Stimulated activated CD8-positive, alpha-beta memory T cell treated with anti-CD3 and anti-CD28 coated beads, Interleukin-4, amount 100 ng/mL, for 24 hours (primary cell): ENCODE data around the gene CCDC85B.
"Not testable (repeated sequence)": the region's sequence is repeated elsewhere in the genome, so short reads cannot be mapped to it uniquely, and the experiment has no call there.

Source experiments
- DNase-seq: peaks from one replicate; pipeline ENCODE4 v3.0.0-alpha.2; 2020; ENCODE audit warnings: low read depth

CCDC85B gene

DNA sequence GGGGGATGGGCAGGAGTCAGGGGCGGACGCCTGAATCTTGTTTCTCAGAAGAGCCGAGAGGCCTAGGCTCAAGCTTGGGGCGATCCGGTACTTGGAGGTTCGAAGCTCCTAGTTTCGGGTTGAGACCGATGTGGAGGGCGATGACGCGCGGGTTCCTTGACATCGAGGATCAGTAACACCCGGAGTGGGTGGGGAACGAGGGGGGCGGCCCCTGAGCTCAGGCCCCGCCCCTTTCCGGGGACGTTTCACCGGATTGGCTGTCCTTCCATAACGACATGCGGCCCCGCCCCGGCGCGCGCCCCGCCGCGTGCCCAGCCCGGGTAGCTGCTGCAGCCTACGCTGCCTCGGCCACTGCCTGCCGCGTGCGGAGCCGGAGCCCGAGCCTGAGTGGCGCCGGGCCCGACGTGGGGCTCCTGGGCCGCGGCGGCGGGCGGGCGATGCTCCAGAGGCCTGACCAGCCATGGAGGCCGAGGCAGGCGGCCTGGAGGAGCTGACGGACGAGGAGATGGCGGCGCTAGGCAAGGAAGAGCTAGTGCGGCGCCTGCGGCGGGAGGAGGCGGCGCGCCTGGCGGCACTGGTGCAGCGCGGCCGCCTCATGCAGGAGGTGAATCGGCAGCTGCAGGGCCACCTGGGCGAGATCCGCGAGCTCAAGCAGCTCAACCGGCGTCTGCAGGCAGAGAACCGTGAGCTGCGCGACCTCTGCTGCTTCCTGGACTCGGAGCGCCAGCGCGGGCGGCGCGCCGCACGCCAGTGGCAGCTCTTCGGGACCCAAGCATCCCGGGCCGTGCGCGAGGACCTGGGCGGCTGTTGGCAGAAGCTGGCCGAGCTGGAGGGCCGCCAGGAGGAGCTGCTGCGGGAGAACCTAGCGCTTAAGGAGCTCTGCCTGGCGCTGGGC, at the start of gene CCDC85B:
TSS of gene CCDC85B (plus strand) at position 350 of the 895 bp plus-strand sequence. CDS start at position 461, 111 bp downstream.
- DNase-seq = peak; percentile 97

DNA sequence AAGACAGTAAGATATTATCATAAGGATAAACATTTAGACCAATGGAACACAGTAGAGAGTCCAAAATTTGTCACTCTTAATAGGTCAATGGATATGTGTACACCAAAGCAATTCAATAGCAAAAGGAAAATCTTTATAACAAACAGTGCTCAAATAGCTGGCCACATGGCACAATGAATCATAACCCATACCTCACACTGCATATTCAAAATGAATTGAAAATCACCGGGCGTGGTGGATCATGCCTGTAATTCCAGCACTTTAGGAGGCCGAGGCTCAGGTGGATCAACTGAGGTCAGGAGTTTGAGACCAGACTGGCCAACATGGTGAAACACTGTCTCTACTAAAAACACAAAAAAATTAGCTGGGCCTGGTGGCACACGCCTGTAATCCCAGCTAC, 48.3 kb upstream of the CCDC85B start:
- no peak for DNase-seq

DNA sequence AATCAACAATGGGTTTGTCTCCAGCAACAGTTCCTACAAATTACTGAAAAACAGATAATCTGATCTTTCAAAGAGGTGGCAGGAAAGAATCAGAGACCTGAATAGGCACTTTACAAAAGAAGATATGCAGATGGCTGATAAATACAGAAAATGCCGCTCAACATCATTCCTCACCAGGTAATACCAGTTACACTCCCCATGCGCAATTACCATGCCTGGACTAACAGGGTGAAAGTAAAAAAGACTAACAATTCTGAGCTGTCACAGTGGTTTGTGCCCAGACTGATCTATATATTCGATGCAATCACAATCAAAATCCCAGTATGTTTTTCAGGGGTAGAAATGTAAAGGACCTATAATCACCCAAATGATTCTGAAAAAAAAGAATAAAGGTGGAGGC, 46.7 kb upstream of the CCDC85B start:
- DNase-seq = no peak

DNA sequence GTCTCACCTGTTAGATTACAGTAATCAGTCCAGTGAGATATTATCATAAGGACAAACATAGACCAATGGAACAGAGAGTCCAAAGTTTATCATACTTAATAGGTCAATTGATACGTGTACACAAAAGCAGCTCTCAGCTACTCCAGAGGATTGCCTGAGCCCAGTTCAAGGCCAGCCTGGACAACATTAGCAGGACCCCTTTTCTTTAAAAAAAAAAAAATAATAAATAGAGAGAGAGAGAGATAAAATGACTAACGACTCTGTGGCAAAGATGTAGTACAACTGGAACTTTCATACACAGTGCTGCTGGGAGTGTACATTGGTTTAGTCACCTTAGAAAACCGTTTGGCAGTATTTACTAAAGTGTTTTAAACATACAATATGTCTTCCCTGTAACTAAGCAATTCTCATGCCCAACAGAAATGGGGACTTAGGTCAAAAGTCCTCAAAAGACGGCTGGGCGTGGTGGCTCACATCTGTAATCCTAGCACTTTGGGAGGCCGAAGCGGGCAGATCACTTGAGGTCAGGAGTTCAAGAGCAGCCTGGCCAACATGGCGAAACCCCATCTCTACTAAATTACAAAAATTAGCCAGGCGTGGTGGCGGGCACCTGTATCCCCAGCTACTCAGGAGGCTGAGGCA, 46.1 kb upstream of the CCDC85B start:
- DNase-seq = no peak

DNA sequence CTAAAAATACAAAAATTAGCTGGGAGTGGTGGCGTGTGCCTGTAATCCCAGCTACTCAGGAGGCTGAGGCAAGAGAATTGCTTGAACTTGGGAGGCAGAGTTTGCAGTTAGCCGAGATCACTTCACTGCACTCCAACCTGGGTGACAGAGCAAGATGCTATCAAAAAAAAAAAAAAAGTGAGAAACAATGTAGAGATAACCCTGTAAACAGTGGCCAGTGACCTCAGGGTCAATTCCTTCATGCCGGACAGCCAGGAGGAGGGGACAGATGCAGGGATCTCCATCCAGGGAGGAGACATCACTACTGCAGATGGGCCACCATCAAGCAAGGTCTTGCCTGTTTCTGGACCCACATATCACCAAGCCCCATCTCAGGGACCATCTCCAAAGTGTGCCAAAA, 42.7 kb upstream of the CCDC85B start:
- no peak for DNase-seq

DNA sequence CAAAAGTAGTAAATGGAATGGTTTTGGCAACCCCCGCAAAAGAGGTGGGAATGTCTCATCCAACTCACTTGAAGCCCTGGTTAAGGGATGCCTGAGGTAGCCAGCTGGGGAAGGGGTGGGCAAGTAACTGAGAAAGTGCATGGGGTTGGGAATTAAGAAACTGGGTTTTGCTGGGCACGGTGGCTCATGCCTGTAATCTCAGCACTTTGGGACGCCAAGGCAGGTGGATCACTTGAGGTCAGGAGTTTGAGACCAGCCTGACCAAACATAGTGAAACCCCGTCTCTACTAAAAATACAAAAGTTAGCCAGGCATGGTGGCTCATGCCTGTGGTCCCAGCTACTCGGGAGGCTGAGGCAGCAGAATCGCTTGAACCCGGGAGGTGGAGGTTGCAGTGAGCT, 41.8 kb upstream of the CCDC85B start:
- not testable (repeated sequence) for DNase-seq

DNA sequence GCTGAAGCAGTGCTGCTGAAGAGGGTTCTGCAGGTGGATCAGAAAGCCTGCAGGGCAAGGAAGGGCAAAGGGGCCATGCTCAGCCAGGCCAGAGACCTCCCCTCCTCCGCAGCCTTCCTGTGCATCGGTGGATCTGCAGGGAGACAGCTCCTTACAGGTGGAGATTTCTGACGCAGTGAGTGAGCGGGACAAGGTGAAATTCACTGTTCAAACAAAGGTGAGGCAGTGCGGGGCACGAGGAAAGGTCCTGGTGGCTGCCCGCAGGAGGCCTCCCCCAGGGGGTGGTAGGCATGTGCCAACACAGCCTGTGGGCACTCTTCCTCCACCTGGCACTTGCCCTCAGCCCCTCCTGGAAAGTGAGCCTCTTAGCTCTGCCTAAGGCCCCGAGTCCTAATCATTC, 41.1 kb upstream of the CCDC85B start:
- DNase-seq = no peak

DNA sequence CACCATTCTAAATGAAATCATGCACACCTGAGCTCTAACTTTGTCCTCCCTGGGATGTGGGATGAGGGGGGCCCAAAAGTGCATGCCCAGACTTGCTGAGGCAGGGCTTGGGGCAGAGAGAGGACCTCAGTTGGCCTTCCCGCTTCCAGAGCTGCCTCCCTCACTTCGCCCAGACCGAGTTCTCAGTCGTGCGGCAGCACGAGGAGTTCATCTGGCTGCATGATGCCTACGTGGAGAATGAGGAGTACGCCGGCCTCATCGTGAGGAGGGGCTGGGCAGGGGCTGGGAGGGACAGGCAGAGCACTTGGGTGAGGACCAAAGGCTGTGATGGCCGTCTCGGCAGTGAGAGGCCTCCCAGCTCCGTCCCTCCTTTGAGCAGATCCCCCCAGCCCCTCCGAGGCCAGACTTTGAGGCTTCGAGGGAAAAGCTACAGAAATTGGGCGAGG, 40.7 kb upstream of the CCDC85B start:
- no peak for DNase-seq

DNA sequence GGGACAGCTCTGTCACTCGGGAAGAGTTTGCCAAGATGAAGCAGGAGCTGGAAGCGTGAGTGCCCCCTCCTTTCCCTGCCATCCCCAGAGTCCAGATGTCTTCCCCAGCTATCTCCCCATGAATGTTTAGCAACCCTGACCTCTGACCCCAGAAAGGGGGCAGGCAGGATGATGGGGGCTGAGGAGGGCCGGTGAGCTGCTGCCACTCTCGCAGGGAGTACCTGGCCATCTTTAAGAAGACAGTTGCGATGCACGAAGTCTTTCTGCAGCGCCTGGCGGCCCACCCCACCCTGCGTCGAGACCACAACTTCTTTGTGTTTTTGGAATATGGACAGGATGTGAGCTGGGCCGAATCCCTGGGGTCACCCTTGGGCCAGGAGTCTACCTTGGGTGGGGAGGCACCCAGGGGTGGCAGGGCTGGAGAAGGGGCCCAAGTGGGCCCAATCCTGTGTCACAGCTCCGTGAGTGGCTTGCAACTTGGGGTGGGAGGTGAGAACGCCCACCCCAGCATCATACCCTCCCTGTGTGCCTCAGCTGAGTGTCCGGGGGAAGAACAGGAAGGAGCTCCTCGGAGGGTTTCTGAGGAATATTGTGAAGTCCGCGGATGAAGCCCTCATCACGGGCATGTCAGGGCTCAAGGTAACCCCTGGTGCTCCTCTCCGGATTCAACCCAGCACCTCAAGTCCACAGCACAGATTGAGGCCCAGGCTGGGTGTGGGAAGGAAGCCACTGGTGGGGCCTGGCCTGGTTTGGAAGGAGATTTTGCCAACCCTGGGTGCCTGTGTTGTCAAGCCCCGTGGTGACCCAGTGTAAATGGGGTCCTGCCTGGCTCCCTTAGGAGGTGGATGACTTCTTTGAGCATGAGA, 40.0 kb upstream of the CCDC85B start:
- DNase-seq = no peak

DNA sequence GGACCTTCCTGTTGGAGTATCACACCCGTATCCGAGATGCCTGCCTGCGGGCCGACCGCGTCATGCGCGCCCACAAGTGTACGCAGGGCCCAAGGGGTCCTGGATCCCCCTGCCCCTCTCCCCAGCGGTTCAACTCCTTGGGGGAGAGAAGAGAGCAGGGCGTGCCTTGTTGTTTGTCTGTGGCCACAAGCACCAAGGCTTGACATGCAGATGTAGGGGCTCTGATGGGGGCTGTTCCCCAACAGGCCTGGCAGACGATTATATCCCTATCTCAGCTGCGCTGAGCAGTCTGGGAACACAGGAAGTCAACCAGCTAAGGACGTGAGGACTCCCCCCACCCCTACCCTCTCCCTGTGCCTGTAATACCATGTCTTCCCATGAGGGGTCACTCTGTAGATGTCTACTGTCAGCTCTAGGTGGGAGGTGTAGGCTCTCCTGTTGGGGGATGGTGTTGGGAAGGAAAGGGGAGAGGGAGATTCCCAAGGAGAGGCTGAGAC, 39.3 kb upstream of the CCDC85B start:
- DNase-seq = no peak

DNA sequence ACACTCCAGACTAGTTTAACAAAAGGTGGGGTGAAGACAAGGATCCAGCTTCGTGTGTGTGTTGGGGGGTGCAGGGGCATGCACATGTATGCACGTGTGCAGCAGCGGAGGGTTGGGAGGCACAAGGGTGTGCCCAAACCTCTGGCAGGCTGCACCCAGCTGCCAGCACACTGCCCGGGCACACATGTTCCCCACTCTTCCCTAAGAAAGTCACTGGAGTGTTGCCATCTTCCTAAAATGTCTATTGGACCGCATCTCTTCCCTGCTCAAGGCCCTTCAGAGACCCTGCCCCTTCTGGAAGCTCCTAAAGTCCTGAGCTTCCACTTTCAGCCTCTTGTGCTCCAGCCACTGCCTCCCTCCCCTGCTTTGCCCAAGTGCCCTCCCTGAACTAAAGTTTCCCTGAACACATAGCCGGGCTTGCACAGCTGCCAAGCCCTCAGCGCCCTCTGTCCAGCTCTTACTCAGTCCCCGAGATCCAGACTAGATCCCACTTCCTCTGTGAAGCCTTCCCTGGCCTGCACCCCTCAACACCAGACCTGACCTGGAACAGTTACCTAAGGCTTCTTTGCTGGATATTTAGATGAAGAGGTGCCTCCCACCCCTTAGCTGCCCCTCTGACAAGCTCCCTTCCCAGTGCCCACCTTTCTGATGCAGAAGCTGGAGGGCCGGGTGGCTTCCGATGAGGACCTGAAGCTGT, 38.5 kb upstream of the CCDC85B start:
- no peak for DNase-seq

DNA sequence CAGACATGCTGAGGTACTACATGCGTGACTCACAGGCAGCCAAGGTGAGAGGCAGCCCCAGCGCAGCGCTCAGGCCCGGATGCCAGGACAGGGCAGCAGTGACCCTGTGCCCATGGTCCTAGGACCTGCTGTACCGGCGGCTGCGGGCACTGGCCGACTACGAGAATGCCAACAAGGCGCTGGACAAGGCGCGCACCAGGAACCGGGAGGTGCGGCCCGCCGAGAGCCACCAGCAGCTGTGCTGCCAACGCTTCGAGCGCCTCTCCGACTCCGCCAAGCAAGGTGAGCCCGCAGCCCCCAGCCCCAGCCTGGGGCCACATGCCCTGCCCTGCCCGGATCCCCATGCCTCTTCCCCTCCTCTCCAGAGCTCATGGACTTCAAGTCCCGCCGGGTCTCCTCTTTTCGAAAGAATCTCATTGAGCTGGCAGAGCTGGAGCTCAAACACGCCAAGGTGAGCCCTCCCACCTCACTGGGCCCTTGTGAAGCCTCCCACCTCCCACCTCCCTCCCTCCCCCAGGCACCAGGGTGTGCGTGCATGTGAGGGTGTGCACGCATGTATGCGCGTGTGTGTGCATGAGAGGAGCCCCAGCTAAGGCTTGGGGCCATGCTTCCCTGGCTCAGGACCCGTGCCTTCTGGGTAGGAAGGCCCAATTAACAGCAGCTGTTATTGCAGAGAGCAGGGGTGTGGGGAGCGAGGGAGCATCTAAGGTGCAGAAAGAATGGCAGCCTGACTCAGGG, 37.8 kb upstream of the CCDC85B start:
- DNase-seq = no peak

DNA sequence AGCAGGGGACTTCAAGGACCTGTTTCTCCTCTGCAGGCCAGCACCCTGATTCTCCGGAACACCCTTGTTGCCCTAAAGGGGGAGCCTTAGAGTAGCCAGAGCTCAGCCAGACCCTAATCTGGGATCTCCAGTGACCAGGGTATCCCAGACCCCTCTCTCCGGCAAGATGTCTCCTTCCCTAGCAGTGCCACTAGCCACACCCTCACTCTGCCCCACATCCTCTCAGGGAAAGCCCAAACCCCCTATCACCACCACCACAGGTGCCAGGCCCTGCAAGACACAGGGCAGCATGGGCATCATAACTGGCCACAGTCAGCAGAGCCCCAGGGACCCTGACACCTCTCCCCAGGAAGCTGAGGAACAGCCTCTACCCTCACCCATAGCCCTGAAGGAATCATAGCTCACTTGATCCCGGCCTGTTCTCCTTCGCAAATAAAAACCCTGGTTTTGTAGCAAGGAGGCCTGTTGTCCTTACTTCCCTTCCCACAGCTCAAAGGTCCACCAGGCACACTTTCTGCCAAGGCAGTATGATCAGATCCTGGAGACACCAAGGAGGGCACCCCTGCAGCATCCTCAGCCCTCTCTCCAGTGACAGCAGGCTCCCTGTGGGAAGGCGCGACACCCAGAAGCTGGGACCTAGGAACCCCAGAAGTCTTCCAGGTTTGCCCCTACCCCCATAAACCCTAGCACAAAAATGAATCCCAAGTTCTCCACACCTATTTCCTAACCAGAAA, 37.1 kb upstream of the CCDC85B start:
- no peak for DNase-seq

DNA sequence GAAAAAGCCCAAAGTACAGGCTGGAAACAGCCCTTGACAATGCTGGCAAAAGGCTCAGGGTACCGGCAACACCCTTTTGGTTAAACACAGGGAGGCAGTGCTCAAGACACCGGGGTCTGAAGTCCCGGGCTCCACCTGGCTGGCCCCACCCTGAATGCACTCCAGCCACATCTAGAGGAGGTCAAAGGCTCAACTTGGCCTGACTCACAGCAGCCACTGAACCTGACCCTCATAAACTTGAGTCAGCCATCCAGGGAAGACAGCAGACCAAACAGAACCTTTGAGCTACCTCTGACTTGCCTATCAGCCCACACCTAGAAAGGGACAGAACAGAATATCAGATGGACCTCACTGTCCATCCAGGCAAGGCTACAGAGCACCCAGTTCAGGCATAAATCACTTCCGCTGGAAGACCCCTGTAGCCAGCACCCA, 36.3 kb upstream of the CCDC85B start:
- DNase-seq = no peak

DNA sequence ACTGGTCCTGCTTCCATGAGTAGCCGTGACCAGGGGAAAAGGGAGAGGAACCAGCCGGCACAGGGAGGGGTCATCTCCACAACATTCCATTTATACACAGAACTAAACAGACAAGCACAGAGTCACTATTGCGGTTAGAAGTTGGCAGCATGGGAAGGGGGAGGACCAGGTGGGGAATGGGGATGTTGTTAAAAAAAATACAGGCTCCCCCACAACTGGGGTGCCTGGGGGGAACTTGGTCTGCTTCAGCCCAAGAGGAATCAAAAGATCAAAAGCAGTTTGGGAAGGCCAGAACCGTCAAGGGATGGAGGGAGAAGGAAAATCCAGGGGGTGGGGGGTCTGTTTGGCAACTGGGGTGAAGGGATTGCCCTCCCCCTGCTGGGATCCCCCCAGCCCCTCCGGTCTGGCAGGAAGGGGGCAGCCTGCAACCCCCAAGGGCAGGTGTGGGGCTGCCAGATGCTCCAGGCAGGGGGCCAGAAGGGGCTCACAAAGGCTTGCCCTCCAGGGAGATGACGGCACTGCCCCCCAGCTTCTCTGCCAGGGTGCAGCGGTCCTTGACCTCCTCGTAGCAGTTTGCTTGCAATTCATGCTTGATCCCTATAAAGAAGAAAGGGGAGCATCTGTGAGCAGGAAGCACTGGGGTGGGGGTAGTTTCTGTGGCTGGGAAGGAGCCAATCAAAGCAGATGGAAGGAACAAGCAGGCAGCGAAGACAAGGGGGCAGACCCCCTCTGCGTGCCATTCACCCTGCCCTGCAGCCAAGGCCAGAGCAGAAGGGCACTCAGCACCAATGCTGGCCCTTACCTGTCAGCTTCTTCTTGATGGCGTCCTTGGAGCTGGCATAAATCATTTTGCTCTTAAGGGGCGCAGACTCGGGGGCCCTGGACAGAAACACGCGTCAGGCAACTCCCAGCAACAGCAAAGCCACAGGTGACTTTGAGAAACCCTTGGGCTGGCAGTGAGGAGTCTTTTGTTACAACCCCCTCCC, 35.3 kb upstream of the CCDC85B start:
- no peak for DNase-seq

DNA sequence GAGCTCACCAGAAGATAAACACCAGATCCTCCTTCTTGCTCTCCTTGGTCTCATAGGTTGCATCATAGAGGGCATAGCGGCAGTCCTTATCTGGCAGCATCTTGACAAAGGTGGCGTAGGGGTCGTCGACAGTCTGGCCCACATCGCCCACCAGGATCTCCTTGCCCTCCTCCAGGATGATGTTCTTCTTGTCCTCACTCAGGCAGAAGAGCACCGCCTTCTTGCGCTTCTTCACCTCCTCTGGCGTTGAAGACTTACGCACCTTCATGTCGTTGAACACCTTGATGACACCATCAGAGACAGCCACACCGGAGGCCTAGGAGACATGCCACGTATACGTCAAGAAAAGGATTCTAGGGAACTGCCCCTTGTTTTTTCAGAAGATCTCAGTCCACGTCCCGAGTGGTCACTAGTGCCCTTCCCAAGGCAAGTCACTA, 34.5 kb upstream of the CCDC85B start:
- no peak for DNase-seq

DNA sequence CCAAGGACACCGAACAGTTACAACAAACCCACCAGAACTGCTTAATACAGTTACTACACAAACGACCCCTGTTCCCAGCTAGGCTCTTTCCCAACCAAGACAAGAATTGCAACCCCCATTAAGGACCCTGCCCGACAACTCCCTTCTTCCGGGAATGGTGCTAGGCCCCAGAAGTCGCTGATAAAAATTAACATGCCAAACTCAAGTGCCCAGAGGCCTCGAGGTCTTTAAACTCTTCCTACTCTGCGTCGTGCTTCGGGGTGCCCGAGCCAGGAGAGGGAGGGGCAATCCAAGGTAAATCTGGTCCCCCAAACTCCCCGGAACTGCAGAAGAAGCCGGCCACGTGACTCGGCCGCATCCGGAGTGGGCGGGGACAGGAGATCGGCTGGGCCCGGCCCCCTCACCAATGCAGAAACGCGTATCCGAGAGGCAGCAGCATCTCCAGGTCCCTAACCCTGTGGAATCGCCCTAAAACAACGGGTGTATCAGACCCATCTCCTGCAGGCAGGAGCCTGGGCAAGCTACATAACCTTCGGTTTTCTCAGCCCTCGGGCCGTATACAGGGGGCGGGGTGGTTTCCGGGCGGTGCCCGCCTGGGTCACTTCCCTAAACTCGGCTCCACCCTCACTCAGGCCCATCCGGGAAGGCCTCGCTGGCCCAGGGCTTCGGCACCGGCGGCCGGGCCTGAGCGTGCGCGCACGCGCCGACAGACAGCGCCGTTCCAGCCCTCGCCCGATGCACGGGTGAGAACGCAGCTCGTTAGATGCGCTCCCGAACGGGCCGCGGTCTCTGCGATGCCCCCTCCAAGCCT, 33.6 kb upstream of the CCDC85B start:
- peak; percentile 80 for DNase-seq

DNA sequence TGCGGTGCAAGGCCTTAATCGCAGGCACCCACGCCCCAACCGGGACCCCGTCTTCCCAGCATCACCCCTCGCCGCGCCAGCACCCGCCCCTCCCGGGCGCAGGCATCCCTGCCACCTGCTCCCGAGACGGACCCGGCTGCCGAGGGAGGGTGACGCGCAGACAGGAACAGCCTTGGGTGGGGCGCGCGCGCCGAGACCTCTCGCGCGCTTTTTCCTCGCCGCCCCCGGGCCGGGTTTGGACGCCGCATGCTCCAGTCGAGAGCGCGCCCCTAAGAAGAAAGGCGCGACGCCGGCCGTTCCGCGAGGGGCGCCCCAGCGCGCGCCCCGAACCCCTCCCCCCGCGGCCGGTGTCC, 33.0 kb upstream of the CCDC85B start:
- no peak for DNase-seq
